ENCODE data around the gene OSBPL8.
"Not testable (repeated sequence)": the region's sequence is repeated elsewhere in the genome, so short reads cannot be mapped to it uniquely, and the experiment has no call there.

Gene OSBPL8

DNA sequence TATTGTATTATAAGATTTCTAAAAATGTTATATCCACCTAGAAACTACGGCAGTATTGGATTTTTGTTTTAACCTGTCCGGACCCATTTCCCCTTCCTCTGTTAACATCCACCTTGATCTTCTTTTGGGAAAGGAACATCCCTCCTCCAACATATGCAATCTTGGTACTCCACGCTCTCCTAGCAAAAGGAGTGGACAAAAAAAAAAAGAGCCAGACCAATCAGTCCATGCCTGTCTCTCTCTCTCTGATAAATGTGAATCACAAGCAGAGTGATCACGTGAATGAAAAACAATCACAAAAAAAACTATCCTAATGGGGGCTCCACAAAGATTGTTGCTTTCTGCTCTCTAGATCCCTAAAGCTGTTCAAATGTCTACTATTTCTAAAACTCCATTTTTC, 27.1 kb downstream of the OSBPL8 start:
- in situ Hi-C loops (cut with HindIII; ENCODE audit: low sequenced_read_pairs) = no loop called here

DNA sequence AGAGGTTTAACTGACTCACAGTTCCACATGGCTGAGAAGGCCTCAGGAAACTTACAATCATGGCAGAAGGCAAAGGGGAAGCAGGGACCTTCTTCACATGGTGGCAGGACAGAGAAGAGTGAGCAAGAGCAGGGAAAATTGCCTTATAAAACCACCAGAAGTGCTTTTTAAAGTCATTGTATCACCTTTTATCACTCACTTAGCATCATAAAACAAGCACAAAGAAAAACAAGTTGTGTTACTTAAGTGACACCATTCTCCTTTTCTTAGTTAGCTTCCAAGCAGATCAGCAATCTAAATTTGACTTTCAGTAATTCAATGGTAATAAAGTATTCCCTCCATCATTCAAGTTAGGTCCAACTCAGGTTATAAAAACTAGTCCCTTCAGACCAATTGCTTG, 28.5 kb downstream of the OSBPL8 start:
- in situ Hi-C loops (cut with HindIII; ENCODE audit: low sequenced_read_pairs) = no loop called here

DNA sequence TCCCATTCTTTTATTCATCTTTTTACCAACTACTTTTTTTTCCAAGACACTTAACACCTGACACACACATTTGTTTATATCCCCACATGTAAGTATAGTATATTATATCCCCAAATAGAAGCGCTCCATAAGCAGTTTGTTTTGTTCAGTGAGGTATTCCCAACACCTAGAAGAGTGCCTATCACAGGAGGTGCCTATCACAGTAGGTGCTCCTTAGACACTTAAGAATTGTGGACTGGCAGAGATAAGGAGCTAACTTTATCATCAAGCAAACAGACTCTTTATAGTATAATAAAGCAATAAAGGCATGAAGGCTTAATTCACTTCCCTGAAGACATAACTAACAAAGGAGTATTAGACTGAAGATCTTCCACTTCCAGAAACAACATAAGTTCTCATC, 29.1 kb downstream of the OSBPL8 start:
- in situ Hi-C loops (cut with HindIII; ENCODE audit: low sequenced_read_pairs) = no loop called here

DNA sequence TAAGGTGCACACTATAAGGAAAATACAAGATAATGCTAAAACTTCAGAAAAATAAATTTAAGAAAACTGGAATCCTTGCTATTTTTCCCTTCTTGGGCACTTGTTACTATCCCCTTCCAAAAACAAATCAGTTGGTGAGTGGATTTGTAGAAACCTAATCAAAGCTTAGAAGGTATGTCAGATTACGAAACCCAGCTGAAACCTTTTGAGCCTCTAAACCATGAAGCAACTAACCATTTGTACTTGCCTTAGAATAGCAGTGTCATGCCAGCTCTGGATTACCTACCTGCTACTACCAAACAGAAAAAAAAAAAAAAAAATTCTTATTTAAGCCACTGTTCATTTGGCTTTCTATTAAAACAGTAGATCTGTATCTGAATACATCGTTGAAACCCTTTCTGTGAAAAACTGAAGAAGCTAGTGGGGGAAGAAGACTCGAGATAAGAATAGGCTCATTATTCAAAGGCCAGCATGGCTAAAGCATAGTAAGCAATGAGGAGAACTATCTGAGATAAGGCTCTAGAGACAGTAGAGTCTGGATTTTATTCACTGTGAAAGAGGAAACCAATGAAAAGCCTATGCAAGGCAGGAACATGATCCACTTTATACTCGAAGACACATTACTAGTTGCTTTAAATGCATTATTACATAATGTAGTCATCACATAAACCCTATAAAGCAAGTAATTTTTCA, 30.2 kb downstream of the OSBPL8 start:
- in situ Hi-C loops (cut with HindIII; ENCODE audit: low sequenced_read_pairs) = no loop called here

DNA sequence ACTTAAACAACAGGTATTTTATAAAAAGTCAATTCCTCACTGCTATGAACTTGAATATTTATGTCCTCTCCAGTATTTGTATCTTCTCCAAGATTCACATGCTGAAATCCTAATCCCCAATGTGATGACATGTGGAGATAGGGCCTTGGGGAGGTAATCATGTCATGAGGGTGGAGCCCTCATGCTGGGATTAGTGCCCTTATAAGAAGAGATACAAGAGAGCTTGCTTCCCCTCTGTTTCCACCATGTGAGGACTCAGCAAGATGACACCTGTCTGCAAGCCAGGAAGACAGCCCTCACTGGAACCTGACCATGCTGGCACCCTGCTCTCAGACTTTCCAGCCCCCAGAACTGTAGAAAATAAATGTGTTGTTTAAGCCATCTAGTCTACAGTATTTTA, 36.2 kb downstream of the OSBPL8 start:
- in situ Hi-C loops (cut with HindIII; ENCODE audit: low sequenced_read_pairs) = no loop called here

DNA sequence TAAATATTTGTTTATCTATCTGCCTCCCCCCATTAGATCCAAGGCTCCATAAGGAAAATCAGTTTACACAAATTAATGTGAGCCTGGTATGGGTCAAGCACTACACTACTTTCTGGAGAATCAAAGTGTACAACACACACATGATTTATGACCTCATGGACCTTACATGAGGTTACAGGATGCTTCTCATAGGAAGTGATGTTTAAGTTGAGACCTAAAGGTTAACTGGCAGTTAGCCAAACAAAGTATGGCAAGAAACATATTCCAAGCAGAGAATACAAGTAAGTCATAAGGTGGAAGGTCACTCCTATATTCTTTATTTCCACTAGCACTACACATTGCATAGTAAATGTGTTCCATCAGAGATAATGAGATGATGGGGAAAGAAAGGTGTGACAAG, 39.2 kb downstream of the OSBPL8 start:
- in situ Hi-C loops (cut with HindIII; ENCODE audit: low sequenced_read_pairs) = no loop called here

DNA sequence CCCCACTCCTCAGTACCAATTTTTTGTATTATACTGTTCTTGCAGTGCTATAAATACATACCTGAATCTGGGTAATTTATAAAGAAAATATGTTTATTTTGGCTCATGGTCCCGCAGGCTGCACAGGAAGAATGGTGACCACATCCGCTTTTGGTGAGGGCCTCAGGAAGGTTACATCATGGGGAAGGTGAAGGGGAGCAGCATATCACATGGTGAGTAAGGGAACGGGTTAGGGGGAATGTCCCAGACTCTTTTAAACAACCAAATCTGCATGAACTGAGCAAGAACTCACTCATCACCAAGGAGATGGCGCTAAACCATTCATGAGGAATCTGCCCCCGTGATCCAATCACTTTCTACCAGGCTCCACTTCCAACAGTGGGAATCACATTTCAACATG, 40.0 kb downstream of the OSBPL8 start:
- in situ Hi-C loops (cut with HindIII; ENCODE audit: low sequenced_read_pairs) = no loop called here

DNA sequence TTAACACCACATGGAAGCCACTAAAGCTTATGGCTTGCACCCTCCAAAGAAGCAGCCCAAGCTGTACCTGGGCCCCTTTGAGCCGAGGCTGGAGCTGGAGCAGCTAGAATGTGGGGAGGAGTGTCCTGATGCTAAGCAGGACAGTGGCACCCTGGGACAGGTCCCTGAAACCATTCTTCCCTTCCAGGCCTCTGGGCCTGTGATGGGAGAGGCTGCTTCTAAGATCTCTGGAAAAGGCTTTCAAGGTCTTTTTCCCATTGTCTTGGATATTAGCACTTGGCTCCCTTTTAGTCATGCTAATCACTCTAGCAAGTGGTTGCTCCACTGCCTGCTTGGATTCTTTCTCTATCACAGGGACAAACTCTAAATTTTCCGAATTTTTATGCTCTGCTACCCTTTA, 40.9 kb downstream of the OSBPL8 start:
- in situ Hi-C loops (cut with HindIII; ENCODE audit: low sequenced_read_pairs) = no loop called here

DNA sequence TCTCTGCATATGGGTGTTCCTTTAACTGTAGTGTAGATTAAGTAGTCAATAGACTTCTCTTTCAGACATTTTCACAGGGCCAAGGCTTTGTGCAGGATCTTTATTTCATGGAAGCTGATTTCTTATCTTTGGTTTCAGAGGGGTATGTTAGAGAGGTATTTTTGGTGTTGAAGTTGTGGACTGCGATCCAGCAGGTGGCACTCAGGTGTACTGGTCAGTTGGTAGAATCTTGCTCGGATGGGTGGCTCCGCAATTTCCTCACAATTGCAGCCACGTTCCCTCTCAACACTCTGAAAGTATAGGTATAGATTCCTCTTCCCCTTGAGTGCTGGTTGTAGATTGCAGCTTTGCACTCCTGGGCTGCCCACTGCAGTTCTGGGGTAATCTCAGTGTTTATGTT, 44.3 kb downstream of the OSBPL8 start:
- in situ Hi-C loops (cut with HindIII; ENCODE audit: low sequenced_read_pairs) = no loop called here

DNA sequence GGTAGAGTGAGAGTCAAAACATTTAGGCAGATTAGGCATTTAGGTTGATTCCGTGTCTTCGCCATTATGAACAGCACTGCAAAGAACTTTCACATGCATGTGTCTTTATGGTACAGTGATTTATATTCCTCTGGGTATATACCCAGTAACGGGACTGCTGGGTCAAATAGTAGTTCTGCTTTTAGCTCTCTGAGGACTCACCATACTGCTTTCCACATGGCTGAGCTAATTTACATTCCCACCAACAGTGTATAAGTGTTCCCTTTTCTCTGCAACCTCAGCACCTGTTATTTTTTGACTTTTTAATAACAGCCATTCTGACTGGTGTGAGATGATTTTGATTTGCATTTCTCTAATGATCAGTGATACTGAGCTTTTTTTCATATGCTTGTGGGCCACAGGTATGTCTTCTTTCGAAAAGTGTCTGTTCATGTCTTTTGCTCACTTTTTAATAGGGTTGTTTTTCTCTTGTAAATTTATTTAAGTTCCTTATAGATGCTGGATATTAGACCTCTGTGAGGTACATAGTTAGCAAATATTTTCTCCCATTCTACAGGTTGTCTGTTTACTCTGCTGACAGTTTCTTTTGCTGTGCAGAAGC, 48.4 kb downstream of the OSBPL8 start:
- in situ Hi-C loops (cut with HindIII; ENCODE audit: low sequenced_read_pairs) = not testable (repeated sequence)

DNA sequence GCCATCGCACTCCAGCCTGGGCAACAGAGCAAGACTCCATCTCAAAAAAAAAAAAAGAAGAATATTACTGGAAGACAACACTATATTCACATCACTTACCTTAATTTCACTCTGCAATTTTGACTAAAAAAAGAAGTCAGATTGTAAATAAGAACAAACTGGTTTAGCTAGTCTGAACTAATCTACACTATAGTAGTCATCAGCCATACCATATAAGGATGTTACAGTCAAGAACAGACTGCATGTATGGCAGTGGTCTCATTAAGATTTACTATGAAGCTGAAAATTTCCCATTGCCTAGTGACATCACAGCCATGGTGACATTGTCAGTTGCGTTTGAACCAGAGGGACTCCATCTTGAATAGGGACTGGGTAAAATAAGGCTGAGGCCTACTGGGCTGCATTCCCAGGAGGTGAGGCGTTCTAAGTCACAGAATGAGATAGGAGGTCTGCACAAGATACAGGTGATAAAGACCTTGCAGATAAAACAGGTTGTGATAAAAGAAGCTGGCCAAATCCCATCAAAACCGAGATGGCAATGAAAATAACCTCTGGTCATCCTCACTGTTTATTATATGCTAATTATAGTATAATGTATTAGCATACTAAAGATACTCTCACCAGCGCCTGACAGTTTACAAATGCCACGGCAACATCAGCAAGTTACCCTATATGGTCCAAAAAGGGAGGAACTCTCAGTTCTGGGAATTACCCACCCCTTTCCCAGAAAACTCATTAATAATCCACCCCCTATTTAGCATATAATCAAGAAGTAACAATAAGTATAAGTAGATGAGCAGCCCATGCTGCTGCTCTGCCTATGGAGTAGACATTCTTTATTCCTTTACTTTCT, 51.2 kb downstream of the OSBPL8 start:
- in situ Hi-C loops (cut with HindIII; ENCODE audit: low sequenced_read_pairs) = no loop called here

DNA sequence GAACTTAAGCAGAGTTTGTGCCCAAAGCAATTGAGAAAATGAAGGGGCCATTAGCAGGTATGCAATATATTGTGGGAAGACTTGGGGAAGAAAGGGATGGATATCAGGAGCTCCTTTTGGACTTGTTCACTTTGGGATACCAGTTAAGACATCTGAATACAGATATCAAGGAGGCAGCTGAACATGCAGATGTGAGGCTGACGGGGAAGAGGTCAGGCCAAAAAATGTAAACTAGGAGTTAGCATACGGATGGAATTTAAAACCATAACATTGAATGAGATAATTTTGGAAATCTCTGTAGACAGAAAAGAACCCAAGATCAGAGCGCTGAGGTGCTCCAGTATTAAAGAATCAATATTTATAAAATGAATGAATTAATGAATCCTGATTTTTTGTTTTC, 53.4 kb downstream of the OSBPL8 start:
- in situ Hi-C loops (cut with HindIII; ENCODE audit: low sequenced_read_pairs) = no loop called here

DNA sequence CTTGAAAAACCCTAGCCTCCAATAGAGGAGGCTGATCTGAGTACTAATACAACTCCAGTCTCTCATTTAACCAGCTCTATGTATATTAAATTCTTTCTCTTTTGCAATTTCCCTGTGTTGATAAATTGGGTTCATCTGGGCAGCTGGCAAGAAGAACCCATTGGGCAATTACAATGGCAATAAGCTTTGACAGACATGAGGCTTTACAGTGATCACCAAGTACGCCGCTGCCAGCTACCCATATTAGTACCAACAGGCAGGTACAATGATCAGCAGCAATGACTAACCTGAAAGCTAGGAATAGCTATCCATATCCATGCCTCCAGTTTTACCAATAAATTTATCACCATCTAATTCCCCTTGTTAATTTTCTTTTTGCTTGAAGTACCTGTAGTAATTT, 54.5 kb downstream of the OSBPL8 start:
- in situ Hi-C loops (cut with HindIII; ENCODE audit: low sequenced_read_pairs) = no loop called here

DNA sequence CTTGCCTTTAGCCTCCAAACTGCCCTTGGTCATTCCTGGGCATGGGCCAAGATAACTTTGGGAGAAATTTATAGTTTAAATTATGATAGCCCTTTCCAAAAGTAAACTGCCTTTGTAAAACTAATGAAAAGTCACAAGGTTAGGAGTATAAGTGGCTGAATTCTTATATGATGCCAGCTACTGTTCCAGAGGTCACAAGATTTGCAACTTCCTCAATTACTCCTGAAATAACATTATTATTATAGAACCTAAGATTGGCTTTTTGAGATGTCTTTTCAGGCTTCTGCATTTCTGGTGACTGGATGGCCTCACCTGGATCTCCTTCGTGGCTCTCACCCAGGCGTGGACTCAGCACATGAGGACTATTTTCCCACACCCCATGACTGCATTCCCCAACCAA, 55.0 kb downstream of the OSBPL8 start:
- in situ Hi-C loops (cut with HindIII; ENCODE audit: low sequenced_read_pairs) = no loop called here

DNA sequence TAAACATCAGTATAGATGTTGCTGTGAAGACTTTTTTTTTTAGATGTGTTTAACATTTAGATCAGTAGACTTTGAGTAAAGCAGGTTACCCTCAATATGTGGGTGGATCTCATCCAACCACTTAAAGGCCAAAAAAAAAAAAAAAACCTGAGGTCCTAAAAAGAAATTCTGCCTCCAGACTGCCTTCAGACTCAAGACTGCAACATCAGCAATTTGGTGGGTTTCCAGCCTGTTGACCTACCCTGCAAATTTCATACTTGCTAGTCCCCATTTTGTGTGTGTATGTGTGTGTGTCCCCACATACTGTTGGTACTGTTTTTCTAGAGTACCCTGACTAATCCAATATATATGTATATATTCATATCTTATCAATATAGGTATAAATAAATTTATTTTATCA, 55.6 kb downstream of the OSBPL8 start:
- in situ Hi-C loops (cut with HindIII; ENCODE audit: low sequenced_read_pairs) = no loop called here

DNA sequence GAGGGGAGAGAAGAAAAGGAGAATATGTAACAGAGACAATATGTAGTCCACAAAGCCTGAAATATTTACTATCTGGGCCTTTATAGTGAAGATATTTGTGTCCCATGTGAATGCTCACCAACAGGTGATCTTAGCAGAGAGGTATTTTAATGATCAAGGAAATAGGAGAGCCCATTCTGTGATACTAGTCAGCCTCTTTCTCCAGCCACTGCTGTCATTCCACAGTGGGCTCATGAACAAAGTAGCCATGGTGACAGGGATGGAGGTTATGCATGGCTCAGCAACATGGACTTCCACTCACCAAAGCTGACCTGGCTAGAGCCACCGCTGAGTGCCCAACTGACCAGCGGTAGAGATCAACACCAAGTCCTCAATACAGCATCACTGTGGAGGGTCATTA, 58.2 kb downstream of the OSBPL8 start:
- in situ Hi-C loops (cut with HindIII; ENCODE audit: low sequenced_read_pairs) = no loop called here

DNA sequence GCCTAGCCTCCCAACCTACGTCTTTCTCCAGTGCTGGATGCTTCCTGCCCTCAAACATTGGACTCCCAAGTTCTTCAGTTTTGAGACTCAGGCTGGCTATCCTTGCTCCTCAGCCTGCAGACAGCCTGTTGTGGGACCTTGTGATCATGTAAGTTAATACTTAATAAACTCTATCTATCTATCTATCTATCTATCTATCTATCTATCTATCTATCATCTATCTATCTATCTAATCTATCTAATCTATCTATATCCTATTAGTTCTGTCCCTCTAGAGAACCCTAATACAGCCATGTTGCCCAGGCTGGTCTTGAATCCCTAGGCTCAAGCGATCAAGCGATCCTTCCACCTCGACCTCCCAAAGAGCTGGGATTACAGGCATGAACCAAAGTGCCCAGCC, 60.4 kb downstream of the OSBPL8 start:
- in situ Hi-C loops (cut with HindIII; ENCODE audit: low sequenced_read_pairs) = not testable (repeated sequence)

DNA sequence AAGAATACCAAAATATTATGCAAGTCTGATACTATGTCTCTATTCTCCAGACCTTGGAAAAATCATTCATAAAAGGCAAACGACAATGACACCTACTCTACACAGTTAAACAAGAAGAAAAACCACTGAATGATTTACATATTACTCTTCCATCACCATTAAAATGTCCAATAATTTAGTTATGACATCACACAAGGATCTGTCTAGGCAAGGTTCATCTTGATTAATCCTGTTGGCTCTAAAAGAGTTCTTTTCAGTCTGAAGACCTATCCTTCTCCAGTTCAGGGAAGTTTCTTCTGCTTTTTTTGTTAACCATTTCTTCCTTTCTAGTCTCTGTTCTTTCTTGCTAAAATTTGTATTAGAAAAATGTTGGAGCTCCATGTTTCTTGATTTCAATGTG, 64.0 kb downstream of the OSBPL8 start:
- in situ Hi-C loops (cut with HindIII; ENCODE audit: low sequenced_read_pairs) = no loop called here

DNA sequence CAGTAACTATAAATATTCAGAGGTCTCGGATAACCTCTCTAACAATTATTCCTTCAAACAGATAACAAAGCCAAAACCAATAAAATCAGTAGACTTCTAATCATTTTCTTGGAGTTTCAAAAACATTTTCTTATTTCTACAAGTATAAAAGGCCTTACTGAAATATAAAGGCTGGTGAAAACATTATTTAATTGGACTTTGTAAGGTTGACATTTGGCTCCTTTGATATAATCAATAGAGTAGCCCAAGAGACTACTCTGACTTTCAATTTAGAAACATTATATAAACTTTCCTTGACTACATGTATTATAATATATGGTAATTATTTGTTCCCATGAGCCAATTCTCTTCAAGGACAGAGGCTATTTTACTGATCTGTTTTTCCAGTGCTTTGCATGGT, 68.3 kb downstream of the OSBPL8 start:
- in situ Hi-C loops (cut with HindIII; ENCODE audit: low sequenced_read_pairs) = no loop called here

DNA sequence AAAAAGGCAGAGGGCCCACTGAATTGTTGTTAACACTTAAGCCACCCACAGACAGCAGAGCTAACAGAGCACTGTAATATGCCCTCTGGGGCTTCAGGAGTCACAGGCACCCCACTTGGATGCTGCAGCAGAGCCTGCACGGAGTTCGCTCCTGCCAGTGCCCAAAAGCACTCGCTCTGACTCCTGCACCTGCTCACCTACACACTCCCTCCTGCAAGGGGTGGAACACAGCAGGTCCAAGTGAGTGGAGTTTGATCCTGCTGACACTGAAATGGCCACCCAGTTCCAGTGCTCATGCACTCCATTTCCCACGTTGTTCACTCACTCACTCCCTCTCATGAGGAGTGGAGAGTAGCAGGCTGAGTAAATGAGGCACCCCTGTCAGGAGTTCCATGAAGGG, 68.8 kb downstream of the OSBPL8 start:
- in situ Hi-C loops (cut with HindIII; ENCODE audit: low sequenced_read_pairs) = no loop called here

DNA sequence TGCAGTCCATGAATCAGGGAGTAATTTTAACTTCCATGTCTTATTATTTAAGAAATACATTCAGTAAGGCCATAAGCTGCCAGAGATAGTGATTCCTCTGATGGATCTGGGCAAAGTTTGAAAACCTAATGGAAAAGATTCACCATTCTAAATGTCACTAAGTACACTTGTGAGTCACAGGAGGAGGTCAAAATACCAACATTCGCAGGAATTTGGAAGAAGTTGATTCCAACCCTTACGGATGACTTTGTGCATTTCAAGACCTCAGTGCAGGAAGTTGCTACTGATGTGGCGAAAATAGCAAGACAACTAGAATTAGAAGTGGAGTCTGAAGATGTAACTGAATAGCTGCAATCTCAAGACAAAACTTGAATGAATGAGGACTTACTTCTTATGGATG, 69.8 kb downstream of the OSBPL8 start:
- in situ Hi-C loops (cut with HindIII; ENCODE audit: low sequenced_read_pairs) = no loop called here

DNA sequence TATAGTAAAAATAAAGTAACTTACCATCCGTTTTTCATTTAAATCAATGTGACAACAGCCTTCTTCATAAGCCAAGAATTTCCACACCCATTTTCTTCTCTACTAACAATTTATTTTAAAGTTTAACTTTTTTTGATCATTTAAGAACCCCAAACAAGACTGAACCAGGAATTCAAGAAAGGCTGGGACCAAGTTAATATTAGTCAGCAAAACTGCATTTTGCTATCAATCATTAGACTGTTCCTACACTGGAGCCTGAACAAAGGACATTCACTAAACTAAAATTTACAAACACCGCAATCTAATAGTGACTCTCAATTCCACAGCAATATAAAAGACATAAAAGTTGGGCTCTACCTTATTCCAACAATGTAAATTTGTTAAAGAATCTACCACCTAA, 73.6 kb downstream of the OSBPL8 start:
- in situ Hi-C loops (cut with HindIII; ENCODE audit: low sequenced_read_pairs) = no loop called here
